Stimulated activated CD4-positive, alpha-beta T cell treated with anti-CD3 and anti-CD28 coated beads, Interleukin-15, amount 100 ng/mL, for 48 hours (primary cell): Measurements from ENCODE around the gene TMA7.

Experiments
- DNase-seq, 2 donors: peaks; one replicate each; pipeline ENCODE4 v3.0.0-alpha.2; 2020; ENCODE audit warnings: low read depth in 2 of 2

TMA7 gene

GRCh38 chr3:48408823-48409281, 31.2 kb upstream of the TMA7 start:
- no peak for DNase-seq

- no peak for DNase-seq
These were observed 30.5 kb upstream of the TMA7 start for GRCh38 chr3:48409291-48410201.

GRCh38 chr3:48410205-48411040, 29.6 kb upstream of the TMA7 start:
- DNase-seq = no peak

GRCh38 chr3:48411041-48411588, 28.9 kb upstream of the TMA7 start:
- no peak for DNase-seq

GRCh38 chr3:48411606-48412374, 28.3 kb upstream of the TMA7 start:
- no peak for DNase-seq

GRCh38 chr3:48412375-48413001, 27.6 kb upstream of the TMA7 start:
- no peak for DNase-seq

- DNase-seq = no peak
These were observed 27.0 kb upstream of the TMA7 start for GRCh38 chr3:48413086-48413485.

GRCh38 chr3:48413611-48414010, 26.4 kb upstream of the TMA7 start:
- no peak for DNase-seq

- DNase-seq = no peak
These were observed 25.4 kb upstream of the TMA7 start for GRCh38 chr3:48414376-48415250.

- DNase-seq = no peak
These were observed 24.7 kb upstream of the TMA7 start for GRCh38 chr3:48415251-48415953.

- no peak for DNase-seq
These were observed 24.0 kb upstream of the TMA7 start for GRCh38 chr3:48416091-48416505.

- no peak for DNase-seq
These were observed 23.5 kb upstream of the TMA7 start for GRCh38 chr3:48416546-48416945.

- DNase-seq = no peak
These were observed 22.4 kb upstream of the TMA7 start for GRCh38 chr3:48417529-48418108.

- no peak for DNase-seq
These were observed 21.9 kb upstream of the TMA7 start for GRCh38 chr3:48418140-48418539.

GRCh38 chr3:48418651-48419050, 21.4 kb upstream of the TMA7 start:
- DNase-seq = no peak

- DNase-seq = no peak
These were observed 20.9 kb upstream of the TMA7 start for GRCh38 chr3:48419149-48419548.

- DNase-seq = no peak
These were observed 20.5 kb upstream of the TMA7 start for GRCh38 chr3:48419597-48419996.

- DNase-seq = no peak
These were observed 19.5 kb upstream of the TMA7 start for GRCh38 chr3:48420561-48420960.

GRCh38 chr3:48422272-48422671, 17.8 kb upstream of the TMA7 start:
- no peak for DNase-seq
